Tibial nerve (tissue), 3 donors: ENCODE results near the gene CARD14.

Source experiments
- CTCF ChIP-seq, 5 experiments: fragments of 200-600 bp in 3 of 5; fragments of 450-650 bp in 2 of 5; sonication (generic) in 3 of 5; IDR thresholded peaks; one replicate each; pipeline ENCODE4 v1.5.1; 2016 to 2019; ENCODE audit warnings: antibody characterized with exemption in 5 of 5, mild to moderate bottlenecking in 3 of 5, moderate library complexity in 2 of 5
- POLR2A ChIP-seq, 2 donors: fragments of 450-650 bp; IDR thresholded peaks; one replicate each; pipeline ENCODE4 v1.6.1; 2017; ENCODE audit warnings: antibody characterized with exemption in 2 of 2, mild to moderate bottlenecking in 2 of 2, moderate library complexity in 2 of 2

DNA sequence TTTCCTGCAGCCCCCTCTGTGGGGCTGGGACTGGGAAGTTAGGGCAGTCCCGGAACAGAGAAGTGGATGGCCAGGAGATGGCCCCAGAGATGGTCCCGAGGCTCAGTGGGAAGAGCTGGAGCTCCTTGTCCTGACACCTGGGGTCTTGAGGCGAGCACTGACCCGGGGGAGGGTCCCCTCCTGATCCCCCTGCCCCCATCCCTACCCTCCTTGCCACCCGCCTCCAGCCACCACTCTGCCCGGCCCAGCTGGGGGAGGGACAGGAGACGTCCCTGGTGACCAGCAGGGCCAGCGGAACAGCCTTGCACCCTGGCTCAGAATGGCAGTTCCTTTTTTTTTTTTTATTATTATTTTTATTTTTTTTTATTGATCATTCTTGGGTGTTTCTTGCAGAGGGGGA, 76.9 kb downstream of the CARD14 start:
- TF ChIP-seq CTCF (IDR thresholded peaks at IDR 0.05): no peak
- no peak for TF ChIP-seq POLR2A (IDR thresholded peaks at IDR 0.05)
